ENCODE measurements around the gene ZNF569.
A peak's percentile ranks its signal among the peaks of the same experiment; 100 is the strongest.
"Not testable (repeated sequence)": the region's sequence is repeated elsewhere in the genome, so short reads cannot be mapped to it uniquely, and the experiment has no call there.

ZNF569 gene

GRCh38 chr19:37370386-37370879 is 96.8 kb downstream of the ZNF569 start:
- H3K36me3 Mint-ChIP-seq (ENCODE audit: insufficient read depth); H3K9me3 Mint-ChIP-seq; DNase-seq (ENCODE audit: low spot score in 2 of 2); H3K27me3 Mint-ChIP-seq: not testable (repeated sequence)
- Mint-ChIP-seq H3K4me1 (peaks cover 15% of the 10 kb centered on the region), H3K27ac (ENCODE audit: low read depth) (peak overlapping the region; percentile 52), H3K4me3 (peak overlapping the region; percentile 94)
- peak; percentile 60 for ATAC-seq (replicated peaks; ENCODE audit: extremely low read depth, poor library complexity, severe bottlenecking)

GRCh38 chr19:37362733-37363132 is 104.5 kb downstream of the ZNF569 start:
- H3K36me3 Mint-ChIP-seq (ENCODE audit: insufficient read depth): peaks cover 25% of the 10 kb centered on the region
- H3K27ac Mint-ChIP-seq (ENCODE audit: low read depth): no peak overlapping the region
- peaks cover 17% of the 10 kb centered on the region for H3K9me3 Mint-ChIP-seq
- no peak for ATAC-seq (replicated peaks; ENCODE audit: extremely low read depth, poor library complexity, severe bottlenecking)
- no peak overlapping the region for H3K4me3 Mint-ChIP-seq
- no peak for DNase-seq (ENCODE audit: low spot score in 2 of 2)
- H3K4me1 Mint-ChIP-seq: no peaks in the 10 kb centered on the region
- no peaks in the 10 kb centered on the region for H3K27me3 Mint-ChIP-seq

- DNase-seq (ENCODE audit: low spot score in 2 of 2) (no peak), ATAC-seq (replicated peaks; ENCODE audit: extremely low read depth, poor library complexity, severe bottlenecking) (no peak)
- no peak overlapping the region for H3K4me3 Mint-ChIP-seq
- H3K4me1 Mint-ChIP-seq: no peaks in the 10 kb centered on the region
- no peaks in the 10 kb centered on the region for H3K27me3 Mint-ChIP-seq
- H3K9me3 Mint-ChIP-seq: peaks cover 17% of the 10 kb centered on the region
- no peak overlapping the region for H3K27ac Mint-ChIP-seq (ENCODE audit: low read depth)
- H3K36me3 Mint-ChIP-seq (ENCODE audit: insufficient read depth): peaks cover 29% of the 10 kb centered on the region
These were observed 105.2 kb downstream of the ZNF569 start for GRCh38 chr19:37361994-37362393.

All from central memory CD8-positive, alpha-beta T cell (primary cell).